Colonic mucosa (tissue), 4 donors: ENCODE data around the gene TMEM135. TPM values are rescaled to one million over a fixed set of nuclear protein-coding genes. Genes with fewer than 3 reads are reported as not detected.

Experiments
- DNase-seq: peaks from one replicate; pipeline ENCODE4 v3.0.0-alpha.2; 2020
- H3K27ac ChIP-seq: fragments of 200-600 bp; one replicate; pipeline ENCODE4 v1.8.0; 2021
- H3K27me3 ChIP-seq: fragments of 200-600 bp; one replicate; pipeline ENCODE4 v1.8.0; 2021
- H3K36me3 ChIP-seq: fragments of 200-600 bp; one replicate; pipeline ENCODE4 v1.8.0; 2021
- H3K4me1 ChIP-seq: fragments of 200-600 bp; one replicate; pipeline ENCODE4 v1.8.0; 2021; ENCODE audit warnings: mild to moderate bottlenecking
- H3K4me3 ChIP-seq: fragments of 200-600 bp; one replicate; pipeline ENCODE4 v1.8.0; 2021
- H3K9ac ChIP-seq, 2 donors: one replicate each; pipeline ENCODE4 v1.7.0; 2013; ENCODE audit warnings: control low read depth in 2 of 2, low read depth in 2 of 2, low read length in 2 of 2
- H3K9me3 ChIP-seq: fragments of 200-600 bp; one replicate; pipeline ENCODE4 v1.8.0; 2021
- intact Hi-C: fragments of 100-400 bp; cut with DNase I; formaldehyde crosslinking; loops from one replicate; pipeline ENCODE4 v1.14.1; 2022
- total RNA-seq, 2 donors: library from RNA; stranded (reverse); fragmentation: NEBNext Ultra II Directional in 1 of 2; extraction: Animal tissue kit (Norgen Biotek cat#: 25700) in 1 of 2; gene quantifications; one replicate each; pipeline ENCODE4 v1.2.1, GENCODE V29; 2021
- TF ChIP-seq, protein P1 (sequence below): fragments of 200-600 bp; IDR thresholded peaks from one replicate; pipeline ENCODE4 v1.8.0; 2022; ENCODE audit warnings: antibody characterized with exemption, mild to moderate bottlenecking
- donor health status: healthy.
- donor health status: DM: no; HTN: no; CAD: no.
- donor health status: DM: no; HTN: no; CAD: no.

Gene TMEM135
- total RNA-seq, 2 donors from 2014 or later: 28.8 to 41.4 TPM

DNA sequence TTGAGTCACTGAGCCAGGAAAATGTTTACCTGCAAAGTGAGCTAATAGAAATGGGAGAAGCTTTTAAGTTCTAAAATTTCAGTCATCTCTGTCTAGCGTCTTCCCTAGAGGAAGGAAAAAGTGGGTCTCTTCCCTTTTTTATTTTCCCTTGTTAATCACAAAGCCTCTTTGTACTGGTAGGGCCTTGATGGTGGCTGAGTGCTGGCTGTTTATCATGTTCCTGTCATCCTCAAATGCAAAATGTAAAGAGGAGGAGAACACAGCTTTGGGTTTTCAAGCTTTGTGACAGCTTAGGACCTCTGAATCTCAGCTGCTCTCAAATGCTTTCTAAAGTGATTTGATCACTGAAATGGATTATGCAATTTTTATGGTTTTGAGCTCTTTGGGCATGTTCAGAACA is 222.0 kb downstream of the TMEM135 start:
- Histone ChIP-seq H3K27ac (no peak overlapping the region), H3K9me3 (no peaks in the 10 kb centered on the region), H3K27me3 (no peaks in the 10 kb centered on the region), H3K4me3 (no peak overlapping the region), H3K36me3 (no peaks in the 10 kb centered on the region), H3K4me1 (no peaks in the 10 kb centered on the region), H3K9ac (no peak overlapping the region)
- intact Hi-C loops: no loop called here
- no peak for DNase-seq
- TF ChIP-seq, protein P1, sequence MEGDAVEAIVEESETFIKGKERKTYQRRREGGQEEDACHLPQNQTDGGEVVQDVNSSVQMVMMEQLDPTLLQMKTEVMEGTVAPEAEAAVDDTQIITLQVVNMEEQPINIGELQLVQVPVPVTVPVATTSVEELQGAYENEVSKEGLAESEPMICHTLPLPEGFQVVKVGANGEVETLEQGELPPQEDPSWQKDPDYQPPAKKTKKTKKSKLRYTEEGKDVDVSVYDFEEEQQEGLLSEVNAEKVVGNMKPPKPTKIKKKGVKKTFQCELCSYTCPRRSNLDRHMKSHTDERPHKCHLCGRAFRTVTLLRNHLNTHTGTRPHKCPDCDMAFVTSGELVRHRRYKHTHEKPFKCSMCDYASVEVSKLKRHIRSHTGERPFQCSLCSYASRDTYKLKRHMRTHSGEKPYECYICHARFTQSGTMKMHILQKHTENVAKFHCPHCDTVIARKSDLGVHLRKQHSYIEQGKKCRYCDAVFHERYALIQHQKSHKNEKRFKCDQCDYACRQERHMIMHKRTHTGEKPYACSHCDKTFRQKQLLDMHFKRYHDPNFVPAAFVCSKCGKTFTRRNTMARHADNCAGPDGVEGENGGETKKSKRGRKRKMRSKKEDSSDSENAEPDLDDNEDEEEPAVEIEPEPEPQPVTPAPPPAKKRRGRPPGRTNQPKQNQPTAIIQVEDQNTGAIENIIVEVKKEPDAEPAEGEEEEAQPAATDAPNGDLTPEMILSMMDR: no peak

DNA sequence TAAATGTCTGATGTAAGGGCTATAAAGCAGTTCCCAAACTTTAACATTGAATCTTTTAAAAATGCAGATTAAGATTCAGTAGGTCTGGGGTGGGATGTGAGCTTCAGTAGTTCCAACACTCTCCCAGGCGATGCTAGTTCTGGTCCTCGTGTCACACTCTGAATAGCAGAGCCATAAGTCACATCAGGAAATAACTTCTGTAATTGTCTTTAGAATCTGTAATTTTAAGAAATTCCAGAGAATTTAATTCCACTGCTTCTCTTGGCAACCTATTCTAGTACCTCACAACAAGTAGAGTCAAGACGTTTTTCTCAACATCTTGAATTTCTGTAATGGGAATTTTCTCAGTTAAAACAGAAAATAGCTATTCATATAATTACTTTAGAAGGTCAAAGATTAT is 223.1 kb downstream of the TMEM135 start:
- no peak overlapping the region for H3K9ac ChIP-seq
- intact Hi-C loops: no loop called here
- H3K36me3 ChIP-seq: no peaks in the 10 kb centered on the region
- no peaks in the 10 kb centered on the region for H3K9me3 ChIP-seq
- DNase-seq: no peak
- H3K4me3 ChIP-seq: no peak overlapping the region
- H3K27me3 ChIP-seq: no peaks in the 10 kb centered on the region
- H3K27ac ChIP-seq: no peak overlapping the region
- no peaks in the 10 kb centered on the region for H3K4me1 ChIP-seq
- TF ChIP-seq, protein P1: no peak

DNA sequence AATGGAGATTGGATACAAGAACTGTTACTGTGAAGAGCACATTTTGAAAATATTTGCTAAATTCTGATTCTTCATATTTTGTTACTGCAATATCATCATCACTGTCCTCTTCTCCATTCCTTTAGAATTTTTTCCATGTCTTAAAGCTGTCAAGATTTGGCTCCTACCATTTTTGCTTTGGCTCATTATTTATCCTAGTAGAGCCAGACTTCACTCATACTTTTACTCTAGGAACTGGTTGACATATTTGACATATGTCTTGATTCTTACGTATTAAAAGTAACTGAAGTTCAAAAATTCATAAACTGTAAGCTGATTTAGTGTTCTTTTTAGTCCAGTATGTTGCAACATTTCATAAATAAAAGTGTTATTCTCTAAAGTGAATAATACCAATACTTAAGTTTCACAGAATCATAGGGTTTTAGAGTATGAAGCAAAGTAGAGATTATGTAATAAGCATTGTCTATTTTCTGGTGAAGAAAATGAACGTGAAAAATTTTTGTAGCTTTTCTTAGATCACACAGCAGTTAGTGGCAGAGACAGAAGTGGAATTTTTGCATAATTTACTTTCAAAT is 225.6 kb downstream of the TMEM135 start:
- intact Hi-C loops: no loop called here
- Histone ChIP-seq H3K9me3 (no peaks in the 10 kb centered on the region), H3K9ac (no peak overlapping the region), H3K4me1 (no peaks in the 10 kb centered on the region), H3K4me3 (no peak overlapping the region), H3K27me3 (no peaks in the 10 kb centered on the region), H3K27ac (no peak overlapping the region), H3K36me3 (no peaks in the 10 kb centered on the region)
- DNase-seq: no peak
- TF ChIP-seq, protein P1: no peak

DNA sequence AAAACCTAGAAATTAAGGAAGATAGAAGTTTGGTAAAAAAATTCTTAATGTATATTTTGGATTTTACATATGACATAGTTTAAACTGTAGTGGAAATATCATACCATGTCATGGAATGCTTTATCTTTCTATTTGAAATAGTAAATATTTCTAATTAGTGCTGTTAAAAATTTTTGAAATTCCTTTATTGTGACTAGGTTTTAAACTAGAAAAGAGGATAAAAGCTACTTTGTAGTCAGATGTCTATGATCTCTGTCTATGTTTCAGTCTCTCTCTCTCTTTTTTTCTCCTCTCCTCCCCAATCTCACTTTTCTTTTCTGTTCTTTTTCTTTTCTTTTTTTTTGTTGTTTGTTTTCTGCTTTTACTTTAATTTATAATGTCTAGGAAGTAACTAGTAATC is 226.2 kb downstream of the TMEM135 start:
- H3K27me3 ChIP-seq: no peaks in the 10 kb centered on the region
- no peaks in the 10 kb centered on the region for H3K4me1 ChIP-seq
- H3K36me3 ChIP-seq: no peaks in the 10 kb centered on the region
- H3K27ac ChIP-seq: no peak overlapping the region
- TF ChIP-seq, protein P1: no peak
- intact Hi-C loops: no loop called here
- no peak overlapping the region for H3K4me3 ChIP-seq
- no peaks in the 10 kb centered on the region for H3K9me3 ChIP-seq
- DNase-seq: no peak
- no peak overlapping the region for H3K9ac ChIP-seq

DNA sequence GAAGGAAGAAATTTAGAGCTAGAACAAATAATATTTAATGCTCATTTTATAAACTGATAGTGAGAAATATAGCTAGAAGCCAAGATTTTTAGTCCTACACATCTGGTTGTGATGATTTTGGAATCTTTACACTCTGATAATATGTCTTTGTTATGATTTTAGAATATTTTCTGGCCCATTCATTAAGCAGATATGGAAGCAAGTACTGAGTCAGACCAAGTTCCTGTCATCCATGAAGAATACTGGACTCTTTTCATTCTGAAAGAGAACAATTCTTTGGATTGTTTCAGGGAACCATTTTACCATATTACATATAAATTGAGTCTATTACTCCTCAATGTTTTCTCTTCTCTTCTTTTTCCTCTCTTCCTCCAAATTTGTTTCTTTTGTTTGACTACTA is 227.4 kb downstream of the TMEM135 start:
- TF ChIP-seq, protein P1: no peak
- no peaks in the 10 kb centered on the region for H3K4me1 ChIP-seq
- no peaks in the 10 kb centered on the region for H3K9me3 ChIP-seq
- H3K4me3 ChIP-seq: no peak overlapping the region
- no peak for DNase-seq
- no peaks in the 10 kb centered on the region for H3K27me3 ChIP-seq
- H3K36me3 ChIP-seq: no peaks in the 10 kb centered on the region
- no peak overlapping the region for H3K9ac ChIP-seq
- no peak overlapping the region for H3K27ac ChIP-seq
- intact Hi-C loops: no loop called here
